HEK293 (cell line): ENCODE measurements around the gene COTL1.

ENCODE experiments used
- CTCF ChIA-PET: fragments of 350-600 bp; formaldehyde crosslinking; extraction: SDS; loops from one replicate; lab custom pipeline; 2021; ENCODE audit warnings: antibody characterized with exemption; lab: Yijun Ruan, JAX
- POLR2A ChIA-PET: fragments of 300-600 bp; formaldehyde crosslinking; extraction: SDS; loops from one replicate; lab custom pipeline; 2020; ENCODE audit warnings: antibody characterized with exemption, inconsistent platforms; lab: Yijun Ruan, JAX
- H3K27ac ChIP-seq: fragments of 200-500 bp; sonication (Bioruptor generic); 2 replicates; pipeline ENCODE4 v1.5.1; 2014; ENCODE audit warnings: low read depth, low read length, control low read depth, inconsistent platforms; ENCODE audit errors: extremely low read depth
- H3K36me3 ChIP-seq, 2 experiments: fragments of 200-500 bp in 1 of 2; sonication (Bioruptor generic) in 1 of 2; 1 replicate in 1 of 2; 2 replicates in 1 of 2; pipeline ENCODE4 v1.5.1; 2014 to 2017; ENCODE audit warnings: inconsistent platforms in 2 of 2, low read length in 2 of 2; ENCODE audit not compliant: control insufficient read depth in 2 of 2, insufficient read depth in 1 of 2
- H3K4me1 ChIP-seq: fragments of 200-500 bp; sonication (Bioruptor generic); 2 replicates; pipeline ENCODE4 v1.5.1; 2014; ENCODE audit warnings: mild to moderate bottlenecking, low read length, inconsistent platforms; ENCODE audit not compliant: control insufficient read depth, insufficient read depth
- H3K4me3 ChIP-seq: 2 replicates; pipeline ENCODE4 v1.5.1; 2011; ENCODE audit warnings: low read depth, mild to moderate bottlenecking, control low read depth, low read length, moderate library complexity
- H3K9me3 ChIP-seq: fragments of 200-500 bp; sonication (Bioruptor generic); 2 replicates; pipeline ENCODE4 v1.5.1; 2014; ENCODE audit warnings: low read depth, low read length, inconsistent platforms; ENCODE audit not compliant: control insufficient read depth, insufficient read depth
- GLIS2 ChIP-seq: fragments of 450-650 bp; formaldehyde crosslinking; IDR thresholded peaks from 2 replicates; pipeline ENCODE4 v1.5.1; 2016; ENCODE audit warnings: missing biosample characterization, missing genetic modification characterization
- PATZ1 ChIP-seq: fragments of 450-650 bp; formaldehyde crosslinking; IDR thresholded peaks from 2 replicates; pipeline ENCODE4 v1.5.1; 2016; ENCODE audit warnings: missing biosample characterization, missing genetic modification characterization
- REPIN1 ChIP-seq: fragments of 450-650 bp; formaldehyde crosslinking; IDR thresholded peaks from 2 replicates; pipeline ENCODE4 v1.5.1; 2017; ENCODE audit warnings: missing biosample characterization, missing genetic modification characterization, low read depth
- SCRT1 ChIP-seq: fragments of 450-650 bp; formaldehyde crosslinking; IDR thresholded peaks from 2 replicates; pipeline ENCODE4 v1.5.1; 2016; ENCODE audit warnings: missing biosample characterization, missing genetic modification characterization, borderline replicate concordance
- YY1 ChIP-seq: fragments of 450-650 bp; formaldehyde crosslinking; IDR thresholded peaks from 2 replicates; pipeline ENCODE4 v1.5.1; 2018; ENCODE audit warnings: missing biosample characterization, missing genetic modification characterization
- ZBTB11 ChIP-seq: fragments of 450-650 bp; formaldehyde crosslinking; conservative IDR thresholded peaks from 2 replicates; pipeline ENCODE4 v1.5.1; 2016; ENCODE audit warnings: low read depth, missing biosample characterization, missing genetic modification characterization
- ZBTB44 ChIP-seq: fragments of 450-650 bp; IDR thresholded peaks from 2 replicates; pipeline ENCODE4 v1.5.1; 2018; ENCODE audit warnings: missing biosample characterization, mild to moderate bottlenecking, missing genetic modification characterization
- ZBTB6 ChIP-seq: fragments of 450-650 bp; formaldehyde crosslinking; IDR thresholded peaks from 2 replicates; pipeline ENCODE4 v1.5.1; 2017; ENCODE audit warnings: missing biosample characterization, missing genetic modification characterization
- ZFHX2 ChIP-seq: fragments of 450-650 bp; formaldehyde crosslinking; conservative IDR thresholded peaks from 2 replicates; pipeline ENCODE4 v1.5.1; 2016; ENCODE audit warnings: missing biosample characterization, missing genetic modification characterization
- ZFP41 ChIP-seq: fragments of 450-650 bp; formaldehyde crosslinking; IDR thresholded peaks from 2 replicates; pipeline ENCODE4 v1.5.1; 2016; ENCODE audit warnings: missing biosample characterization, missing genetic modification characterization, borderline replicate concordance
- ZIC2 ChIP-seq: fragments of 450-650 bp; formaldehyde crosslinking; IDR thresholded peaks from 2 replicates; pipeline ENCODE4 v1.5.1; 2016; ENCODE audit warnings: missing biosample characterization, missing genetic modification characterization
- ZNF10 ChIP-seq: fragments of 450-650 bp; formaldehyde crosslinking; IDR thresholded peaks from 2 replicates; pipeline ENCODE4 v1.5.1; 2017; ENCODE audit warnings: missing biosample characterization, missing genetic modification characterization
- ZNF132 ChIP-seq: fragments of 450-650 bp; formaldehyde crosslinking; IDR thresholded peaks from 2 replicates; pipeline ENCODE4 v1.5.1; 2017; ENCODE audit warnings: missing biosample characterization, missing genetic modification characterization, borderline replicate concordance
- ZNF354C ChIP-seq: fragments of 450-650 bp; formaldehyde crosslinking; IDR thresholded peaks from 2 replicates; pipeline ENCODE4 v1.5.1; 2016; ENCODE audit warnings: missing biosample characterization, missing genetic modification characterization, low read depth, borderline replicate concordance
- ZNF416 ChIP-seq: fragments of 450-650 bp; formaldehyde crosslinking; IDR thresholded peaks from 2 replicates; pipeline ENCODE4 v1.5.1; 2016; ENCODE audit warnings: missing biosample characterization, missing genetic modification characterization
- ZNF423 ChIP-seq: fragments of 450-650 bp; formaldehyde crosslinking; IDR thresholded peaks from 2 replicates; pipeline ENCODE4 v1.5.1; 2016; ENCODE audit warnings: missing biosample characterization, missing genetic modification characterization
- ZNF473 ChIP-seq: fragments of 450-650 bp; formaldehyde crosslinking; IDR thresholded peaks from 2 replicates; pipeline ENCODE4 v1.5.1; 2017; ENCODE audit warnings: missing biosample characterization, missing genetic modification characterization
- ZNF510 ChIP-seq: fragments of 450-650 bp; formaldehyde crosslinking; IDR thresholded peaks from 2 replicates; pipeline ENCODE4 v1.5.1; 2018; ENCODE audit warnings: mild to moderate bottlenecking, missing genetic modification characterization, missing biosample characterization; ENCODE audit not compliant: insufficient replicate concordance
- ZNF561 ChIP-seq: fragments of 450-650 bp; IDR thresholded peaks from 2 replicates; pipeline ENCODE4 v1.5.1; 2018; ENCODE audit warnings: missing biosample characterization, missing genetic modification characterization, borderline replicate concordance
- ZNF600 ChIP-seq: fragments of 450-650 bp; formaldehyde crosslinking; IDR thresholded peaks from 2 replicates; pipeline ENCODE4 v1.5.1; 2016; ENCODE audit warnings: missing biosample characterization, missing genetic modification characterization
- ZNF654 ChIP-seq: fragments of 450-650 bp; formaldehyde crosslinking; IDR thresholded peaks from 2 replicates; pipeline ENCODE4 v1.5.1; 2016; ENCODE audit warnings: low read depth, missing biosample characterization, missing genetic modification characterization
- ZNF658 ChIP-seq: fragments of 450-650 bp; formaldehyde crosslinking; IDR thresholded peaks from 2 replicates; pipeline ENCODE4; 2016; ENCODE audit warnings: missing biosample characterization, missing genetic modification characterization
- ZNF670 ChIP-seq: fragments of 450-650 bp; formaldehyde crosslinking; IDR thresholded peaks from 2 replicates; pipeline ENCODE4 v1.5.1; 2016; ENCODE audit warnings: missing biosample characterization, missing genetic modification characterization, low read depth
- ZNF776 ChIP-seq: fragments of 450-650 bp; formaldehyde crosslinking; IDR thresholded peaks from 2 replicates; pipeline ENCODE4 v1.5.0; 2017; ENCODE audit warnings: missing biosample characterization, missing genetic modification characterization, borderline replicate concordance
- ZSCAN30 ChIP-seq: fragments of 450-650 bp; IDR thresholded peaks from 2 replicates; pipeline ENCODE4 v1.5.1; 2018; ENCODE audit warnings: missing biosample characterization, mild to moderate bottlenecking, missing genetic modification characterization, moderate library complexity

The COTL1 gene

GRCh38 chr16:84600343-84601229, 17.3 kb downstream of the COTL1 start:
- no peak overlapping the region for H3K4me3 ChIP-seq
- no peak for TF ChIP-seq ZFP41
- TF ChIP-seq ZNF658 (tag by site-specific recombination), result no peak
- TF ChIP-seq ZNF561 (tag by site-specific recombination), result no peak
- TF ChIP-seq ZNF776, result no peak
- TF ChIP-seq ZNF354C (tag by site-specific recombination), result no peak
- no peak for TF ChIP-seq GLIS2 (tag by site-specific recombination)
- no peak for TF ChIP-seq SCRT1
- no peak for TF ChIP-seq ZBTB6 (tag by site-specific recombination)
- no peak for TF ChIP-seq YY1 (tag by site-specific recombination)
- TF ChIP-seq ZNF473 (tag by site-specific recombination), result no peak
- TF ChIP-seq ZBTB44 (tag by site-specific recombination), result no peak
- H3K27ac ChIP-seq, result no peak overlapping the region
- H3K9me3 ChIP-seq, result no peaks in the 10 kb centered on the region
- no peaks in the 10 kb centered on the region; the same call in 1 of the 2 replicates for H3K4me1 ChIP-seq
- ChIA-PET POLR2A (interaction anchor here (0.8 kb wide), 1 partner anchor 18 kb away, joined by 4 read pairs; no protein-coding TSS in a partner anchor), CTCF (interaction anchor here (0.9 to 1.8 kb wide), 3 partner anchors 21 to 72 kb away, joined by 3 to 5 read pairs (median 4); no protein-coding TSS in a partner anchor)
- H3K36me3 ChIP-seq, result no peaks in the 10 kb centered on the region

DNA sequence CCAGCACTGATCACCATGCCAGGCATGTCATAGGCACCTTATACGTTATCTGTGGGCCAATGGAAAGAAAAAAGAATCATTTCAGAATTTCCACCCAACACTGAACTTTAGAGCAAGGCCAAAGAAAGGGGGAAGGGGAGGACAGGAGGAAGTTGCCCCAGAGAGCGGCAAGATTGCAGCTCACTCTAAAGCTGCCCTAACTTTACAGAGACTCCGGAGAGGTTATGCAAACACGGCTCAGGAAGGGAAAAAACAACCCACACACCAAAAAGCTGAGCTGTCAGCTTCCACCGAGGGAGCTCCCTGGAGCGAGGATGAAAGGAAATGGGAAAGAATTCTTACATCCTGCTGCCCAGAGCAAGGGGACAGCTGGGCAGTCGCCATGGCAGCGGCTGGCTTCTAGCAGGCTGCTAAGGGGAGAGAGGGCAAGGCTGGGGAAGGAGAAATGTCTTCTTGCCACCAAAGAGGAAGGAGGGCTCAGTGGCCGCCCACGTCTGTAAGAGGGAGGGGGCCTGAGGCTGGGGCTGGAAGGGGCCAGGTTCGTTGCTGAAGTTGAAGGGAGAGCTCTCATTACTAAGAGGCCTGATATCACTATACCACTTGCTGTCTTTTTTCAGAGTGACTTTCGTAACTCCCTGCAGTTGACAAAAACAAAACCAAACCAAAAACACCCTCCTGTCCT, 18.2 kb downstream of the COTL1 start:
- CTCF ChIA-PET, result interaction anchor here (0.5 to 1.8 kb wide), 4 partner anchors 21 to 157 kb away, joined by 3 to 5 read pairs (median 4); no protein-coding TSS in a partner anchor
- no peak overlapping the region for H3K27ac ChIP-seq
- POLR2A ChIA-PET, result interaction anchor here (0.8 kb wide), 1 partner anchor 19 kb away, joined by 4 read pairs; no protein-coding TSS in a partner anchor
- H3K4me1 ChIP-seq, result no peaks in the 10 kb centered on the region; the same call in 1 of the 2 replicates
- H3K9me3 ChIP-seq, result no peaks in the 10 kb centered on the region
- no peaks in the 10 kb centered on the region for H3K36me3 ChIP-seq
- no peak overlapping the region for H3K4me3 ChIP-seq
- TF ChIP-seq ZNF510 (tag by site-specific recombination), result no peak
- peak; percentile 59 for TF ChIP-seq PATZ1 (tag by site-specific recombination)
- TF ChIP-seq ZNF600 (tag by site-specific recombination), result 0 out of 2 replicates have a peak, but pooled peaks have one; percentile 30
- TF ChIP-seq ZNF132 (tag by site-specific recombination), result no peak
- no peak for TF ChIP-seq REPIN1 (tag by site-specific recombination)
- TF ChIP-seq ZSCAN30, result no peak
- TF ChIP-seq ZNF654, result no peak
- TF ChIP-seq ZFHX2 (tag by site-specific recombination), result peak; percentile 78
- TF ChIP-seq ZNF670 (tag by site-specific recombination), result no peak
- TF ChIP-seq ZNF423, result no peak
- TF ChIP-seq ZNF416 (tag by site-specific recombination), result no peak
- 0 out of 2 replicates have a peak, but pooled peaks have one; percentile 24 for TF ChIP-seq ZBTB11 (tag by site-specific recombination)
- TF ChIP-seq ZIC2 (tag by site-specific recombination), result peak; percentile 90
- TF ChIP-seq ZNF10 (tag by site-specific recombination), result no peak
